Fibroblast of skin of abdomen (primary cell): ENCODE measurements around the gene MYL1. TPM values are rescaled to one million over a fixed set of nuclear protein-coding genes. Genes with fewer than 3 reads are reported as not detected.

Experiments
- DNase-seq: peaks from one replicate; pipeline ENCODE4 v3.0.0-alpha.2; 2013
- polyA plus RNA-seq, 2 experiments: library from polyadenylated mRNA; unstranded; fragments of 120-200 nt; gene quantifications; one replicate each; pipeline ENCODE4 v1.2.1, GENCODE V29; 2013; ENCODE audit not compliant: insufficient read length in 2 of 2

The MYL1 gene
- 13.1 TPM for polyA plus RNA-seq (2013, experiment 1 of 2; ENCODE audit: insufficient read length)
- 17.5 TPM for polyA plus RNA-seq (2013, experiment 2 of 2; ENCODE audit: insufficient read length)

DNA sequence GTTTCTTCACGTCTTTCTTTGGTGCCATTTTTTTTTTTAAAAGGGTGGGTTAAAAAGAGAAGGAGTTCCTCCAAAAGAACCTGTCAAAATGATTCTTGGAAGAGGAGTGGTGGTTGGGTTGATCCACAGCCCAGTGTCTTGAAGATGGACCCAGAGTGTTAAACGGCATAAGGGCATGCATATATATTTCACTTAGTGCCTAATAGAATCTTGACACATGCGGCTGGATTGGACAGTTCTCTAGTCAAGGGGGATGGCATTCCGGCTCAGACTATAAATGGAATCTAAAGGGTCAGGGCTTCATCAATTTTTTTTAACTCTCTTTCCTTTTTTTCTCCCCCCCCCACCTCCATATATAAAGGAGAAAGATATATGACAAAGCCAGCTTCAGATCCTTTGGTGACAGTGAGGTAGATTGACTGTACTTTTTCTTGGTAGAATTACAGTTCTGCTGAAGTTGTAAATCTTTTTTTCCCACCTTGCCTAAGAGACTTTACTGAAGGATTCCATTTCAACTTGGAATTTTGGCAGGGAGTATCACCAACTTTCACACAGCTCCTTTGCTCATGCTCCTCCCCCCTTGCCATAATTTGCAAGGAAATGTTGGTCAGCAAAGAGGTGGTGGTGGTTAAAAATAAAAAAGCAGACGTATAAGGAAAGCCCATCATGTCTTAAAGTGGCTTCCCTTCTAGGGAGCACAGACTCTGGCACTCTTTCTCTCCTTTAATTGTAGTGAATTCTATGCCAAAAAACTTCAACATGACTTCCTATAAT, at the start of gene MYL1:
TSS of gene MYL1 (minus strand) at position 160 of the 774 bp plus-strand sequence. CDS start at position 28, 132 bp downstream.
- no peak for DNase-seq

DNA sequence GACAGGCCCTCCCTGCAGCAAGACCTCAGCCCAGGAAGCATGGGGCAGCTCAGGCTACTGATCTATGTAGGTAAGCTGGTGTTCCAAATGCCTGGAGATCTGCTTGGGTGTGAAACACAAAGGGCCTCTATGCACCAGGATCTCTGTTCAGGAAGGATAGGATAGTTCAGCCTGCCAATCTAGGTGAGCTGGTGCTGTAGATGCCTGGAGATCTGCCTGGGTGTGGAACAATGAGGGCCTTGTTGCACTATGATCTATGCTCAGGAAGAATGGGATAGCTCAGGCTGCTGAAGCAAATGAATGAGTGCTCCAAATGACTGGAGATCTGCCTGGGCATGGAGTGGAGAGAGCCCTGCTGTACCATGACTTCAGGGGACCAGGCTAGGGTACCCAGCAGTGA, 48.9 kb upstream of the MYL1 start:
- DNase-seq: no peak

DNA sequence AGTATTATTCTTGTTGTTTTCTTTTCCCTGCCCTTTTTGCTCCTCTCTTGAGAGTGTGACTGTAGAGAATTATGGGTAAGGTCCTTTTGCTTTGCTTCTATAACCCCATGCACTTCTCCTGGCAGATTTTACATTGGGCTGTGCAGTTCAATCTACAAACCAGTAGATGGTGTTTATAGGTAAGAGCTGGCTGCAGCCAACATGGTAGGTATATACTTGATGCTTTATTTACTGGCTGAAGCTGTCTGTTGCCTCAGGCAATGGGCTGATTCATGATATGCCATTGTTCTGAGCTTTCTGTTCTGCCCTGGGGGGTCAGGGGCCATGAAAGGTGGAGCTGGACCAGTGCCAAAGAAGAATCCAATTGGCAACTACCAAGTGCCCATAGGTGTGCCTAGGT, 48.3 kb upstream of the MYL1 start:
- no peak for DNase-seq

DNA sequence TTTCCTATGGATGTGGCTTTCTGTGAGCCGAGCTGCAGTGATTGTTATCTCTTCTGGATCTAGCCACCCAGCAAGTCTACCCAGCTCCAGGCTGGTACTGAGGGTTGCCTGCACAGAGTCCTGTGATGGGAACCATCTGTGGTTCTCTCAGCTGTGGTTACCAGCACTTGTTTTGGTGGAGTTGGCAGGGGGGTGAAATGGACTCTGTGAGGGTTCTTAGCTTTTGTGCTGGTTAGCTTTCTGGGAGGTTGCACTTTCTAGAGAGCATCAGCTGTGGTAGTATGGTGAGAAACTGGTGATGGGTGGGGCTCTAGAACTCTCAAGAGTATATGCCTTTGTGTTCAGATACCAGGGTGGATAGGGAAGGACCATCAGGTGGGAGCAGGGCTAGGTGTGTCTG, 45.4 kb upstream of the MYL1 start:
- no peak for DNase-seq

DNA sequence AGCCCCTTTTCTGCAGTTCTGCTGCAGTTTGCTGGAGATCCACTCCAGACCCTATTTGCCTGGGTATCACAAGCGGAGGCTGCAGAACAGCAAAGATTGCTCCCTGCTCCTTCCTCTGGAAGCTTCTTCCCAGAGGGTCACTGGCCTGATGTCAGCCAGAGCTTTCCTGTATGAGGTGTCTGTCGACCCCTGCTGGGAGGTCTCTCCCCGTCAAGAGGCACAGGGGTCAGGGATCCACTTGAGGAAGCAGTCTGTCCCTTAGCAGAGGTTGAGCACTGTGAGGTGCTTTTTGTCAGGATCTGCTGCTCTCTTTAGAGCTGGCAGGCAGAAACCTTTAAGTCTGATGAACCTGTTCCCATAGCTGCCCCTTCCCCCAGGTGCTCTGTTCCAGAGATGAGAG, 42.0 kb upstream of the MYL1 start:
- no peak for DNase-seq

DNA sequence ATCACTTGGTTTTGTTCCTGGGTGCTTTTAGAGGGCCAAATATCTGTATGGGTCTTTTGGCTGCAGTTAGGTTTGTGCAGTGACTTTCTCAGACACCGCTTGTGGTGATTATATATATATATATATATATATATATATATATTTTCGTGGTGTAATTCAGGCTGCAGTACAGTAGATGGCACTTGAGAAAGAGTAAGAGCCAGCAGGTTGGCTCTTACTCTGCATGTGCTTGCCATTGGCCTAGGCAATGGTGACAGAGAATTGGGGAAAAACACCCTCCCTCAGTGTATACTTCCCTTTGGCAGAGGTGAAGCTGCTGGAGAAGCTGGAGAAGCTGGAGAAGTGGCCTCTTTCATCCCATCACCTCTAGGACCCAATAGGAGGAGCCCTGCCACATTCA, 22.2 kb upstream of the MYL1 start:
- DNase-seq: no peak

DNA sequence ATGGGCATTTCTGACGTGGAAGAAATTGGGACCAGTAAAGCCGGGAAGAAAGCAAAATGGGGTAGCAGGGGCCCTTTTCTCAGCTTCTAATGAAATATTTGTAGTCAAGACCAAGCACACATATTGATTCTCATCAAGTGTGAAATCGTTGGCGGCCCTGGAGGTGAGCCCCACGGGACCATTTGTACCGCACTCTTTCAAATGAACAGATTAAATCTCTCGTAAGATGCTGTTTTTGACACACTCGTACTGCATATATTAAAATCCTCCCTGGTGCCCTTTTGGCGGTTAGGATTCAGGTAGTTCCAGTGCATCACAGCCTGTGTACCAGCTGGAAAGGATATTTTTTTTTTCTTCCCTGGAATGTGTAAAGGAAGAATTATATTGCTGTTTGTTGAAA, 9.9 kb upstream of the MYL1 start:
- DNase-seq: no peak

DNA sequence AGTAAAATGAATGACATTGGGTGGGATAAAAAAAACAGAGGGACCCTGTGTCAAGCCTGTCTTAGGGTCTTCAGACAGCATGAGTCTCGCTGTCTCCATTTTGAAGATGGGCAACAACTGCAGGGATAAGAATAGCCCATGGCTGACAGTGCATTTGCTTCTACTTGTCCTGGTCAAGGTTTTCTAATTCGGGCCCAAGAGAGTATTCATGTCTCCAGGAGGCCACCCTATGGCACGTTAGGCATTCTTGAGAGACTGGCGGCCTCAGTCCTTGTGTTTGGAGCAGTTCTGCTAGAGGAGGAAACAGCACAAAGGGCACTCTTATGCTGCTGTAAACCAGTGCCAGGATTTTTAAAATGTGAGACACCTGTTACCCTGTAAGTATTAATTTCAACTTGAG, 9.5 kb upstream of the MYL1 start:
- DNase-seq: no peak

DNA sequence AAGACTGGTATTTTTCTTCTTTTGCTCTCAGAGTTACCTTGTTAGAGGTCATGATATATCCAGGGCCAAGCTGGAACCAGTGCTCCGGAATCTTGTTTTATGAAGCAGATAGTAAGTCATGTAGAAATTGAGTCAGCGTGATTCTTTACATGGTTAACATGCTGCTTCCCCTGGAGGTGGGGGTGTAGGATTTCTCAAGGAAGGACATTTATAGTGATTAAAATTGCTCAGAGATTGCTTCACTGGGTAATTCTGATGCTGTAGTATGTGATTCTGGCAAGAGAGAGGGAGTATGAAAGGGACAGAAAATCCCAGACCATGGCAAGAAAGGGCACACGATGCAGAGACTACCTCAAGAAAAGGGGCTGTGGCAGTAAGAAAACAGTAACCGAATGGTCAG, 8.0 kb upstream of the MYL1 start:
- no peak for DNase-seq

DNA sequence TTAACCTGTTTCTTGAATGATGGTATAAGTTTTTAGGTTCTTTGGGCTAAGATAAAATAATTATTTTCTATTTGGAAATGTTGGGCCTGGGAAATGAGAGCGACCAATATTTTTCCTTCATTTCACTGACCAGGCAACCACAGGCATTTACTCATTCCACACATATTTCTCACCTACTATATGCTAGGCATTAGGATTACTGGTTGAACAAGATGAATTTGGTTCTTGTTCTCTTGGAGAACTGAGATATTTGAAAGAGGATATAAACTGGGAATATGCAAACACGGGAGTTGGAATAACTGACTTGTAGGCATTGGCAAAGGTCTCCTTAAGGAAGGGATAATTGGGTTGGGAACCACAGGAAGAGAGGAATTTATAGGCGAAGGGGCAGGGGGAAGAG, 3.9 kb upstream of the MYL1 start:
- no peak for DNase-seq

DNA sequence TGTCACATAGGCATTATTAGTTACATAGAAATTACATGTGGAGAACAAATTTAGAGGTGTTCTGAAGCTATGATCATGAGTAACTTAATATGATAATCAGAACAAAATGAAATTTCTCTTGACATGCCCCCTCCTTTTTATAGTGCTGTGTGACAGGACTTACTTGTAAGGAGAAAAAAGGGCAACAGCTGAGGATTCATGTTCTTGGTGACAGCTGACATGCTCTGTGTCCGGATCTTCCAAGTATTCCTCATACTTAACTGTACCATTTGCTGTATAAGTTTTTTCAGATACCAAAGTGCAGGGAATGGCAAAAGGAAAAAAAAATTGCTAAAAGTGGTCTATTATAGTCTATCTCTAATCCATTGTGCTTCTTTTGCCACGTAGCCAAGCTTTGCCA, 3.5 kb upstream of the MYL1 start:
- no peak for DNase-seq

DNA sequence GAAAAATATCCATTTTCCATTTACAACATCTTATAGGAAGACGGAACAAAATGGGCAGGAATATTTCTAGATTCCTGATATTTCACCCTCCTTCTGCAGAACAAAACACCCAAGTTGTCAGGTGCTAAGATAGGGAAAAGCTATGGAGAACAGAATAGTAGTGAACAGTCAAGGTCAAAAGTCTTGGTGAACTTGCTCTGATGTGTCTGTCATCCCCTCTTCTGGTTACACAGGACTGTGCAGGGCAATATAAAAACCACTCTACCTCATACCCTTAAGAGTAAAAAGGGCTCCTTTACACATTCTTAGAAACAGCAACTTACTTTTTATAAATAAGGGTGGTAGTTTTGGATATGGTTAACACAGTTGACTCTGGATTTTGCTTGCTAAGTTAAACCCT, 4.4 kb downstream of the MYL1 start:
- no peak for DNase-seq

DNA sequence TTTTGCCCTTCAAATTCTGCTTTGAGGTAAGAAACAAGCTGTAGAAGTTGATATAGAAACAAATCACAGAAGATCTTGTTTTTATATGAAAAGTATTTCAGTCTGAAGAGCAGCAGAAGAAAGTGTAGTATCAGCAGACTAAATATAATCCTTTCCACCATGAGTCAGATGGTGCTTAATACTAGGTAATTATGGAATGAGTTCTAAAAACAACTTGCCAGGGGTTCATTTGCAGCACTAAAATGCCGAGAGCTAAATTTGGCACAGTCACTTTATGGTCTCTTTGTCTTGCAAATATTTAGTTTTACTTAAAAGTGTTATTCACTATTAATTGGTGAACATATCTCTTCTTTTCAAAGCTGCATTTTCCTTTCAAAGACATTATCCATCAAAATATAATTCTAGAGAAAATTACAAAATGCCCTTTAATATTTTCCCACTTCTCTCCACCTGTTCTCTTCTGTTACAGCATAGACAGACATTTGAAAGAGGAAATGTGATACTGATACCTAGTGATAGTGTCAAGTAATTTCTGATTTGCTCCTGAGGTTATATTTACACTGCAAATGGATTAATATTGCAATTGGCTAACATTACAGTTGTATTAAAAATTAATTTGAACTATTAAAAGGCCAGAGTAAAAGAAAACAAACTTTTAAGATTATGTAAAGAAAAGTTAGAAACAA, 5.3 kb downstream of the MYL1 start:
- no peak for DNase-seq

DNA sequence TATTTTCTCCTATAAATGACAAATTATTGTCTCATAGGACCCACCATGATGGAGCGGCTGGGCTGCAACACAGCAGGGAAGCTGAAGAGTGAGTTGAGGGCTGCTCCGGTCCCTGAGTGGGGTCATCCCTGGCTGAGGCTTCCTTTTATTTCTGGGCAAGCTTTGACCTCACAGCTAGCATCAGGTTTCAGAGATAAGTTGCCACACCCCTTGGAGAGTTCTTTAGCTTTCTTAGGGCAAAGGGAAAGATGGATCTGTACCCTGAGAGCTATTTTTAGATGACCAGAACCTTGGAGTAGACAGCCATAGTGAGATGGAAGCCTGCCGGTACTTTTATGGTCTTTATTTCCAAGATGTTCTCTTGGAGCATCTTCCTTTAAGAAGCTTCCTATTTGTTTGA, 11.5 kb downstream of the MYL1 start:
- no peak for DNase-seq

DNA sequence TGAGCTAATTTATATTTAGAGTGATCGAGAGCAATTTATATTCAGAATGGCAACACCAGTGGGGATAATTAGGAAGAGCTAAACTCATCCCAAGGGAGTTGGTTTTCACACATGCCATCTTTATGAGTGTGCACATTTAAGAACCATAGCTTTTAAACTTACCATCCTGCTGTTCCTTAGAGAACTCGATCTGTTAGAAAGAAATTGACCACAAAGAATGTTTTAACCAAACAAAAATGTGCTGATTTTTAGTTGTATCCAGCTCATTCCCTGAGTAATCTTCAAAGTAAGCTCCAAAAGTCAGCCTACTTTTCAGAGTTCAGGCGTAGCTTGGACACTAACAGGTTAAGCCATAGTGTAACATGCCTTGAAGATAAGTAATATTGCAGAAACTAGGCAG, 12.6 kb downstream of the MYL1 start:
- no peak for DNase-seq

DNA sequence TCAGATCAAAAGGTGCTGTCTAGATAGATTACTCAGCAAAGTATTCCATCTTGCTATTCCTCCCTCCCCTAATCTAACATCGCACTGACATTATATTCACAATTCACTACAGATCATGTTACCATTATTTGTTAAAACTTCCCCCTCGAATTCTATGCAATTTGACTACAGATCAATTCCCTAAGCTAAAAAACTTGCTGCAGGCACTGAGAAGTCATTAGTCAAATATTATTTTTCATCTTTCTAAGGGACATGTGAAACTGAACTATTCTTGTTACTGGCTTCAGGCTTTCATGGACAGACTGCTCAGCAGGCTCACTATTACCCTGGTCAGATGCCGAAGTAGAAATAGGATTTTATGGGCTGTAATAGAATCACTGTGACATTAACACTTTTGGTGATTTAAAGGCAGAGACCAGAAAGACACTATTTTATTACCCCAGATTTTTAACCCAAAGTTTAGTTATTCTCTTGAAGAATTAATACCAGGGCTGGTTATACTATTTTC, 15.1 kb downstream of the MYL1 start:
- no peak for DNase-seq

DNA sequence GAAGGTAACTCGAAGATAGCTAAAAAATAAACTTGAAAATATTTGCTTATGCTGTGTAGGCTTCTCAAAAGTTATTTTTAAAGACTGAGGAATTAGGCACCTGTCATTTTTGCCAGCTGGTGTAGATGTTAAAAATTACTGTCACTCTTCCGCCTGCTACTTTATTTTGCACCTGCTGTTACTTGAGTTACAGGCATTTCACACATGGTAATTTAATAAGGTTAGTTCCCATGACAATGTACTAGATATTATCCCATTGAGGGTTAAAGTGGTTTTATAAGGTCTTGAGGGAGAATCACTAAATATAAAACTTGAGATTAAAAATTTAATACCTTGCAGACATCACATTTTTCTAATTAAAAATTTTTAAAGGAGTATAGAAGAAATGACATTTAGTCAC, 26.6 kb downstream of the MYL1 start:
- DNase-seq: no peak

DNA sequence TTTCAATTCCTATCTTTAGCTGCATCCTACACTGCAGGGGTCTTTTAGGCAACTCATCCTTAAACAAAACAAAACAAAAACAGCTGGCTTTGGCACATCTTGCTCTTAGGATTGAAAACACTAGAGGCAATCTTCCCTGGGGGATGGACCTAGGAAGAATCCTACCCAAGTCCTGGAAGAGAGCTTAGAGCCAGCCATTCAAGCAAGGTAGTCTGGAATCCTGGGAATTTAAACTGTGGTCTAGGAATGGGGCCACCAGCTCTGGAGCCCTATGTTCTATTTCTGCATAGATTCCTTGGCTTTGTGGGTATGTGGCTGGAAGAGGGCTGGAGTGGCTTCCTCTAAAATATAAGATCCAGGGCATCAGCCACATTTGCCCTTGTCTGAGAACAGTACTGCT, 27.7 kb downstream of the MYL1 start:
- DNase-seq: no peak

DNA sequence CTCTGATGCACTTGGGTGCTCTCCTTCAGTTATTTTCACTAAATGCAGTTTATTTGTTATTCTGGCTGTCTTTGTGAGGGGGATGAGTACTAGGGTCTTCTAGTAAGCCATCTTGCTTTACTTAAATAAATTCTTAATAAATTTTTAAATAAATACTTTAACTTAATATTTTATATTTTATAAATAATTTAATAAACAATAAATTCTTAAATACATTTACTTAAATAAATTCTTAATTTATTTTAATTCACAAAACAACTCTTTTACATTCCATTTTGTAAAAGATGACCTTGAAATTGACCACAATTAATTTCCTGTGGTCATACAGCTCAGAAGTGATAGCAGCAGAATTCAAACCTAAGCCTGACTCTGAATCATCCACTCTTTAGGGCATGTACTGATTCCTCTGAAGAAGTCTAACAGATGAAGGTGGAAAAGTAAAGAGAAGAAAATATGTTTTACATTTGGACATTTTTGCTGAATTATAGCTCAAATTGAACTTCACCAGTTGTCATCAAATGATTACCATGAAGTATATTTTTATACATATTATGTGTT, 28.8 kb downstream of the MYL1 start:
- DNase-seq: no peak

DNA sequence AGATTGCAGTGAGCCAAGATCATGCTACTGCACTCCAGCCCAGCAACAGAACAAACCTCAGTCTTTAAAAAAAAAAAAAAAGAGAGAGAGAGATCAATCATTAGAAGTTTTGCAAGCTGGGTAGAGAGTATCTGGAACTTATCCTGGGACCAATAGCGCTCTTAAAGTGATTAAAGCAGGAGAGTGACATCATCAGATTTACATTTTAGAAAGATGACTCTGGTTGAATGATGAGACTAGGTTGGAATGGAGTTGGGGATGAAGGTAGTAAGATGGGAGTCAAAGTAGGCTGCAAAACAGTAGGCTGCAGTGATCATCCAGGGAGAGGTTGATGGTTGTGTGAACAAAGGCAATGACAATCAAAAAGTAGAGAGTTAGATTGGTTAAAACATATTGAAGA, 37.8 kb downstream of the MYL1 start:
- no peak for DNase-seq

DNA sequence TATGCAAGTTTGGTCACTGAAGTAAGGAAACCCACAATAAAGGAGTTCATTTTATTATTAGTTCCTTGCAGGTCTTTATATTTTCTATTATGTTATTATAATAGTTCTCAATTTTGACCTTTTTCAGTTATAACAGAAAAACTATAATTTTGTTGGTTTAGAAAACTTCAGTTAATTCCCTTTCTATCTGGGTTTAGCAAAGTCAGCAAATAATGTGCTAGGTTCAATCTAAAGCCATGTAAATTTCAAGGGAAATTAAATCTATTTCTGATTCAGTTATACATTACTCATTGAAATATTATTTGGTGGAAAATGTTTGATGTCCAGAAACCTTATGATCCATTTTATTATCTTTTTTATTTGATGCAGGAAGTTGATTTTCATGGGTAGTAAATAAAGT, 43.7 kb downstream of the MYL1 start:
- no peak for DNase-seq

DNA sequence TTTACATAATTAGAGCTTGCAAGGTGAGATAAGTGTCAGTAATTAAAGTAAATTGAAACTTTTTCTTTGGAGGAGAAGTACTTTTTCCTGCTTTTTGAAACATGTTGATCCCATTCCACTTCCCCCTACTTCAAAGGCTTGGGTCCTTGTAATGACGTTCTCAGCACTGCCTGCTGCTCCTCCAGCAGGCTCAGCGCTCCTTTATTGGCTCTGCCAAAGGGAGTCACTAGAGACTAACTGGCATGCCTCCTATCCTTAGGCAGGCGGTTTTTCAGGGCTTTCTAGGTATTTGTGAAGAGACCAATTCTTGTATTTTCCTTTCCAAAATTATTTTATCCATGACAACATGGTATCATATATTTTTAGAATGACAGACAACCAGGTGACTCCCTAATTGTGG, 45.8 kb downstream of the MYL1 start:
- no peak for DNase-seq

DNA sequence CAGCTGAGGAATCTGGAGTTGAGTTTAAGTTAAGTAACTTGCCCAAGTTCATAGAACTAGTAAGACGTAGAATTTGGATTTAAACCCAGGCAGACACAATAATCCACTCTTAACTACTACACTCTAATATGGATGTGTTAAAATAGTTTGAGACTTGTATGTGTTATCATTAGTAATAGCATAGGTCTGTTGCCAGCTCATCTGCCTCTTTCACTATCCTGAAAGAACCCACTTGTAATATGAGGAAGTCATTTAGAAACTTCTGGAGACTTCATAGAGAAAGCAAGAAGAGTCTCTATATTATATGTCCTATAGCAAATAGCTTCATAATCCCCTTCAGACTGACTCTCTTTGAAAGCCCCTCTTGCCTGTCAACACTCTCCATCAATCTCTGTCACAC, 46.7 kb downstream of the MYL1 start:
- DNase-seq: no peak

DNA sequence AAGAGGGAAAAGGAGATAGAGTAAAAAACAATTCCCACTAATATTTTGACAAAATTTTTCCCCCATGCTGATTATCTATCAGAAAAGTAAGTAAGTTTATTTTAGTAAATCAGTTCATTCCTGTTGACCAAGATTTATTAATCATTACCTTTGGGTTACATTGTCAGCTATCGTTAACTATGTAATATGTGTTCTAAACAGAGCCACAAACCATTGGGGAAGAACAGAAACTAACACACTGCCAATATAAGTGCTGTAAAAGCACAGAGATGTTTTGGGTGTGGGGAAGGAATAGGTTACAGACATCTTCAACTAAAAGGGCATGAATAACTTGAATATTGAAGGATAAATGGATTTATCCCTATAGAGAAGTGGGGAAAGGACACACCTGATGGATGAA, 47.3 kb downstream of the MYL1 start:
- no peak for DNase-seq
